ENCODE results near the gene PRRC2C.
"Not testable (repeated sequence)": the region's sequence is repeated elsewhere in the genome, so short reads cannot be mapped to it uniquely, and the experiment has no call there.

PRRC2C gene

GRCh38 chr1:171611306-171611705 is 126.0 kb downstream of the PRRC2C start:
- Histone ChIP-seq H3K36me3 (no peaks in the 10 kb centered on the region), H3K4me1 (no peaks in the 10 kb centered on the region), H3K4me3 (ENCODE audit: low read depth, low read length) (no peak overlapping the region), H3K27me3 (no peaks in the 10 kb centered on the region), H3K9me3 (no peaks in the 10 kb centered on the region)
- DNase-seq: no peak
- no peak for TF ChIP-seq CTCF (IDR thresholded peaks at IDR 0.05; ENCODE audit: low read depth, low read length)

GRCh38 chr1:171613282-171613681 is 128.0 kb downstream of the PRRC2C start:
- no peak overlapping the region for H3K4me3 ChIP-seq (ENCODE audit: low read depth, low read length)
- no peaks in the 10 kb centered on the region for H3K4me1 ChIP-seq
- no peaks in the 10 kb centered on the region; the same call in 1 of the 2 replicates for H3K9me3 ChIP-seq
- TF ChIP-seq CTCF (IDR thresholded peaks at IDR 0.05; ENCODE audit: low read depth, low read length): no peak
- DNase-seq: no peak
- H3K27me3 ChIP-seq: no peaks in the 10 kb centered on the region
- H3K36me3 ChIP-seq: no peaks in the 10 kb centered on the region

GRCh38 chr1:171615122-171615906 is 130.0 kb downstream of the PRRC2C start:
- H3K9me3 ChIP-seq; DNase-seq; H3K4me3 ChIP-seq (ENCODE audit: low read depth, low read length); H3K27me3 ChIP-seq; H3K36me3 ChIP-seq; H3K4me1 ChIP-seq: not testable (repeated sequence)

GRCh38 chr1:171616586-171616985 is 131.3 kb downstream of the PRRC2C start:
- H3K4me3 ChIP-seq (ENCODE audit: low read depth, low read length): no peak overlapping the region

GRCh38 chr1:171622152-171622462 is 136.8 kb downstream of the PRRC2C start, which contains the start of gene MYOCOS:
Gene MYOCOS (plus strand): TSS chr1:171622243. CDS start chr1:171623884, 1,641 bp downstream.
- no peak for DNase-seq
- Histone ChIP-seq H3K36me3 (no peaks in the 10 kb centered on the region), H3K9me3 (no peaks in the 10 kb centered on the region; the same call in 1 of the 2 replicates), H3K4me1 (no peaks in the 10 kb centered on the region), H3K27me3 (0 out of 2 replicates have a peak, but pooled peaks cover 3% of the 10 kb centered on the region), H3K4me3 (ENCODE audit: low read depth, low read length) (no peak within 1 kb of the TSS)
- no peak for TF ChIP-seq CTCF (IDR thresholded peaks at IDR 0.05; ENCODE audit: low read depth, low read length)

More at GRCh38 chr1:171616586-171616985, 131.3 kb downstream of the PRRC2C start:
- DNase-seq: no peak
- Histone ChIP-seq H3K36me3 (no peaks in the 10 kb centered on the region), H3K27me3 (no peaks in the 10 kb centered on the region), H3K9me3 (no peaks in the 10 kb centered on the region; the same call in 1 of the 2 replicates), H3K4me1 (no peaks in the 10 kb centered on the region)
- TF ChIP-seq CTCF (IDR thresholded peaks at IDR 0.05; ENCODE audit: low read depth, low read length): no peak

- Histone ChIP-seq H3K9me3 (no peaks in the 10 kb centered on the region), H3K27me3 (0 out of 2 replicates have a peak, but pooled peaks cover 3% of the 10 kb centered on the region), H3K4me1 (no peaks in the 10 kb centered on the region), H3K4me3 (ENCODE audit: low read depth, low read length) (no peak overlapping the region), H3K36me3 (no peaks in the 10 kb centered on the region)
- TF ChIP-seq CTCF (IDR thresholded peaks at IDR 0.05; ENCODE audit: low read depth, low read length): no peak
- DNase-seq: no peak
Observed at GRCh38 chr1:171623651-171624331, 138.5 kb downstream of the PRRC2C start.

All from BE2C (cell line).